DND-41 (cell line): ENCODE results near the gene HSPBP1.

Experiments used
- ATAC-seq: fragments of 200-7000 bp; cut with Tn5 transposase; 3 replicates; pipeline ENCODE4 v1.9.1; 2021; ENCODE audit warnings: low read depth; ENCODE audit not compliant: insufficient read depth
- DNase-seq: peaks from one replicate; pipeline ENCODE4 v3.0.0-alpha.2; 2020
- H2AFZ ChIP-seq: 2 replicates; pipeline ENCODE4 v1.6.0; 2012; ENCODE audit warnings: low read depth, low read length
- H3K27ac ChIP-seq: 2 replicates; pipeline ENCODE4 v1.5.1; 2012; ENCODE audit warnings: low read length, inconsistent platforms
- H3K27me3 ChIP-seq: fragments of 200-600 bp; sonication (generic); 2 replicates; pipeline ENCODE4 v1.6.0; 2012; ENCODE audit warnings: low read length, mild to moderate bottlenecking, inconsistent platforms; ENCODE audit not compliant: insufficient read depth, poor library complexity
- H3K36me3 ChIP-seq: 2 replicates; pipeline ENCODE4 v1.5.1; 2012; ENCODE audit warnings: low read length, inconsistent platforms; ENCODE audit not compliant: insufficient read depth
- H3K4me1 ChIP-seq: 2 replicates; pipeline ENCODE4 v1.5.1; 2012; ENCODE audit warnings: mild to moderate bottlenecking, low read length; ENCODE audit not compliant: insufficient read depth
- H3K4me2 ChIP-seq: 2 replicates; pipeline ENCODE4 v1.6.0; 2012; ENCODE audit warnings: mild to moderate bottlenecking, moderate library complexity, low read length, inconsistent platforms; ENCODE audit not compliant: insufficient read depth
- H3K4me3 ChIP-seq, 2 experiments: fragments of 200-600 bp in 1 of 2; shearing (Covaris generic) in 1 of 2; 2 replicates each; pipeline ENCODE4 v1.5.1; 2012 to 2016; ENCODE audit warnings: inconsistent platforms in 2 of 2, low read length in 2 of 2, mild to moderate bottlenecking in 2 of 2, low read depth in 1 of 2, moderate library complexity in 1 of 2
- H3K79me2 ChIP-seq: 2 replicates; pipeline ENCODE4 v1.6.0; 2012; ENCODE audit warnings: low read length, inconsistent platforms; ENCODE audit not compliant: insufficient read depth
- H3K9ac ChIP-seq: 2 replicates; pipeline ENCODE4 v1.6.0; 2012; ENCODE audit warnings: low read depth, mild to moderate bottlenecking, inconsistent platforms, low read length, moderate library complexity
- H3K9me3 ChIP-seq: 2 replicates; pipeline ENCODE4 v1.5.1; 2012; ENCODE audit warnings: low read length, moderate library complexity, mild to moderate bottlenecking, inconsistent platforms; ENCODE audit not compliant: insufficient read depth, severe bottlenecking
- H4K20me1 ChIP-seq: 2 replicates; pipeline ENCODE4 v1.6.0; 2012; ENCODE audit warnings: low read length; ENCODE audit not compliant: insufficient read depth
- CTCF ChIP-seq: IDR thresholded peaks from 2 replicates; pipeline ENCODE4 v1.5.1; 2012; ENCODE audit warnings: borderline replicate concordance, low read length, moderate library complexity, mild to moderate bottlenecking; ENCODE audit not compliant: poor library complexity, severe bottlenecking; ENCODE audit errors: extremely low read depth
- EZH2 ChIP-seq: IDR thresholded peaks from 3 replicates; pipeline ENCODE4 v1.6.1; 2012; ENCODE audit warnings: borderline replicate concordance, low read depth, mild to moderate bottlenecking, moderate library complexity, low read length, inconsistent platforms; ENCODE audit not compliant: severe bottlenecking

Gene HSPBP1

GRCh38 chr19:55265723-55266386, 14.1 kb downstream of the HSPBP1 start:
- DNase-seq: no peak
- H3K4me1 ChIP-seq: peaks cover 1% of the 10 kb centered on the region
- peaks cover 6% of the 10 kb centered on the region; the same call in 1 of the 2 replicates for H3K79me2 ChIP-seq

GRCh38 chr19:55265173-55265572, 14.7 kb downstream of the HSPBP1 start:
- H3K36me3 ChIP-seq: peaks cover 10% of the 10 kb centered on the region
- H3K9me3 ChIP-seq: no peaks in the 10 kb centered on the region
- no peak overlapping the region for H3K4me2 ChIP-seq
- no peaks in the 10 kb centered on the region; the same call in 1 of the 2 replicates for H4K20me1 ChIP-seq
- H3K4me1 ChIP-seq: peaks cover 8% of the 10 kb centered on the region
- H3K9ac ChIP-seq: no peak overlapping the region
- no peak overlapping the region for H3K4me3 ChIP-seq
- peaks cover 9% of the 10 kb centered on the region; the same call in 1 of the 2 replicates for H3K79me2 ChIP-seq
- no peaks in the 10 kb centered on the region for H3K27me3 ChIP-seq
- no peak overlapping the region for H2AFZ ChIP-seq
- H3K27ac ChIP-seq: no peak overlapping the region
- ATAC-seq: no peak
- no peak for TF ChIP-seq CTCF
- no peak for TF ChIP-seq EZH2
- no peak for DNase-seq

More at GRCh38 chr19:55265723-55266386, 14.1 kb downstream of the HSPBP1 start:
- Histone ChIP-seq H3K9me3 (no peaks in the 10 kb centered on the region), H4K20me1 (no peaks in the 10 kb centered on the region; the same call in 1 of the 2 replicates), H3K27ac (no peak overlapping the region), H3K4me3 (no peak overlapping the region), H2AFZ (no peak overlapping the region), H3K27me3 (no peaks in the 10 kb centered on the region), H3K36me3 (peaks cover 16% of the 10 kb centered on the region), H3K9ac (no peak overlapping the region), H3K4me2 (no peak overlapping the region)
- no peak for TF ChIP-seq EZH2
- no peak for TF ChIP-seq CTCF
- no peak for ATAC-seq

- Histone ChIP-seq H3K36me3 (peaks cover 4% of the 10 kb centered on the region; the same call in 1 of the 2 replicates), H3K4me2 (no peak overlapping the region), H2AFZ (no peak overlapping the region), H3K9ac (no peak overlapping the region), H3K79me2 (peaks cover 14% of the 10 kb centered on the region), H3K4me1 (peaks cover 15% of the 10 kb centered on the region), H3K4me3 (no peak overlapping the region), H4K20me1 (no peaks in the 10 kb centered on the region; the same call in 1 of the 2 replicates), H3K27me3 (no peaks in the 10 kb centered on the region), H3K9me3 (no peaks in the 10 kb centered on the region), H3K27ac (no peak overlapping the region)
- DNase-seq: no peak
- TF ChIP-seq EZH2 (no peak), CTCF (no peak)
- ATAC-seq: no peak
These were observed 15.4 kb downstream of the HSPBP1 start for GRCh38 chr19:55264531-55264930.
